K562 treated with DMSO at 1 percent for 24 hours (cell line): Measurements from ENCODE around the gene GABPA. TPM values are rescaled to one million over a fixed set of nuclear protein-coding genes. Genes with fewer than 3 reads are reported as not detected.

ENCODE experiments used
- total RNA-seq: library from RNA; unstranded; fragments of 300-600 nt; gene quantifications from 2 replicates; pipeline ENCODE4 v1.2.3, GENCODE V29; 2022; ENCODE audit warnings: low read depth; ENCODE audit not compliant: insufficient read depth

The GABPA gene
- 9.6 and 11.1 TPM in 2 replicates for total RNA-seq

GRCh38 chr21:25734904-25735645, at the start of gene GABPA, which contains the start of gene ATP5PF:
Gene GABPA (plus strand): TSS chr21:25734972. CDS start chr21:25741599, 6,627 bp downstream.
Gene ATP5PF (minus strand): TSS chr21:25734904. CDS start chr21:25729794, 5,110 bp downstream.

Other genes with a start within 250 kb of the GABPA start
- 36.7 and 39.2 TPM in 2 replicates for gene MRPL39, start 127.5 kb upstream of the GABPA start, total RNA-seq
- gene JAM2, start 95.7 kb upstream of the GABPA start, total RNA-seq: 0.14 and 0.15 TPM in 2 replicates
- 162 and 172 TPM in 2 replicates for gene ATP5PF, start 68 bp upstream of the GABPA start, total RNA-seq